HepG2 (cell line): ENCODE results near the gene XPO5. TPM values are rescaled to one million over a fixed set of nuclear protein-coding genes. Genes with fewer than 3 reads are reported as not detected.
A peak's percentile ranks its signal among the peaks of the same experiment; 100 is the strongest.

Experiments
- ARID2 ChIP-seq: sonication (generic); formaldehyde crosslinking; IDR thresholded peaks from 2 replicates; pipeline ENCODE4 v1.8.1; 2022; ENCODE audit warnings: mild to moderate bottlenecking, missing genetic modification reagents, borderline replicate concordance
- BCL3 ChIP-seq: sonication (generic); formaldehyde crosslinking; IDR thresholded peaks from 2 replicates; pipeline ENCODE4 v1.5.1; 2020; ENCODE audit warnings: mild to moderate bottlenecking, missing genetic modification reagents, moderate library complexity
- BRCA1 ChIP-seq: sonication (generic); formaldehyde crosslinking; IDR thresholded peaks from 2 replicates; pipeline ENCODE4 v1.4.0; 2020; ENCODE audit warnings: missing genetic modification reagents
- BRD4 ChIP-seq: sonication (generic); formaldehyde crosslinking; IDR thresholded peaks from 2 replicates; pipeline ENCODE4 v1.4.0; 2020; ENCODE audit warnings: missing genetic modification reagents
- CENPBD1 ChIP-seq: sonication (generic); formaldehyde crosslinking; IDR thresholded peaks from 2 replicates; pipeline ENCODE4 v1.8.0; 2022; ENCODE audit warnings: missing genetic modification reagents, low read depth, mild to moderate bottlenecking, borderline replicate concordance
- E2F1 ChIP-seq: sonication (generic); formaldehyde crosslinking; IDR thresholded peaks from 2 replicates; pipeline ENCODE4 v1.5.0; 2020; ENCODE audit warnings: missing genetic modification reagents
- EEA1 ChIP-seq: sonication (generic); formaldehyde crosslinking; IDR thresholded peaks from 2 replicates; pipeline ENCODE4 v1.5.1; 2020; ENCODE audit warnings: mild to moderate bottlenecking, missing genetic modification reagents, borderline replicate concordance
- ELF1 ChIP-seq: sonication (generic); formaldehyde crosslinking; IDR thresholded peaks from 2 replicates; pipeline ENCODE4 v1.4.0; 2020; ENCODE audit warnings: missing genetic modification reagents
- EZH2 ChIP-seq: conservative IDR thresholded peaks from 2 replicates; pipeline ENCODE4 v1.6.1; 2012; ENCODE audit warnings: mild to moderate bottlenecking, low read depth, low read length, moderate library complexity
- FOXM1 ChIP-seq: sonication (generic); formaldehyde crosslinking; IDR thresholded peaks from 2 replicates; pipeline ENCODE4 v1.5.0; 2020; ENCODE audit warnings: missing genetic modification reagents
- HNRNPL ChIP-seq: fragments of 200-400 bp; formaldehyde crosslinking; IDR thresholded peaks from 2 replicates; pipeline ENCODE4 v1.6.1; 2017; ENCODE audit warnings: mild to moderate bottlenecking, low read depth, low read length
- IKZF1 ChIP-seq: fragments of 450-650 bp; IDR thresholded peaks from 2 replicates; pipeline ENCODE4 v1.7.1; 2016
- KAT8 ChIP-seq: IDR thresholded peaks from 2 replicates; pipeline ENCODE4 v1.6.1; 2016; ENCODE audit warnings: missing genetic modification reagents, missing compliant biosample characterization
- KLF16 ChIP-seq, 2 experiments: sonication (generic) in 1 of 2; formaldehyde crosslinking in 1 of 2; IDR thresholded peaks; 2 replicates each; pipeline versions ENCODE4 v1.6.1 to v1.8.0; 2016 to 2023; ENCODE audit warnings: missing genetic modification reagents in 2 of 2, missing compliant biosample characterization in 1 of 2
- MEF2D ChIP-seq: sonication (generic); formaldehyde crosslinking; IDR thresholded peaks from 2 replicates; pipeline ENCODE4 v1.5.1; 2020; ENCODE audit warnings: mild to moderate bottlenecking, missing genetic modification reagents
- MYNN ChIP-seq: sonication (generic); formaldehyde crosslinking; IDR thresholded peaks from 2 replicates; pipeline ENCODE4 v1.4.0; 2020; ENCODE audit warnings: mild to moderate bottlenecking, low read depth, missing genetic modification reagents
- PTBP1 ChIP-seq: fragments of 200-400 bp; formaldehyde crosslinking; IDR thresholded peaks from 2 replicates; pipeline ENCODE4 v1.6.1; 2018; ENCODE audit warnings: low read length, low read depth; ENCODE audit not compliant: poor library complexity, severe bottlenecking
- RAD51 ChIP-seq: fragments of 450-650 bp; IDR thresholded peaks from 2 replicates; pipeline ENCODE4 v1.6.1; 2016; ENCODE audit warnings: borderline replicate concordance
- RFX3 ChIP-seq: IDR thresholded peaks from 2 replicates; pipeline ENCODE4 v1.6.1; 2016; ENCODE audit warnings: missing biosample characterization, missing genetic modification reagents
- SMAD1 ChIP-seq: sonication (generic); formaldehyde crosslinking; IDR thresholded peaks from 2 replicates; pipeline ENCODE4 v1.4.0; 2020; ENCODE audit warnings: missing genetic modification reagents, low read depth, mild to moderate bottlenecking, borderline replicate concordance
- TEAD3 ChIP-seq: optimal IDR thresholded peaks from 2 replicates; pipeline ENCODE3; 2016; ENCODE audit warnings: borderline replicate concordance
- ZFP36L2 ChIP-seq: sonication (generic); formaldehyde crosslinking; IDR thresholded peaks from 2 replicates; pipeline ENCODE4 v1.4.0; 2020; ENCODE audit warnings: missing genetic modification reagents
- ZMAT5 ChIP-seq: sonication (generic); formaldehyde crosslinking; IDR thresholded peaks from 2 replicates; pipeline ENCODE4 v1.5.0; 2020; ENCODE audit warnings: mild to moderate bottlenecking, low read depth, missing genetic modification reagents, borderline replicate concordance
- ZNF274 ChIP-seq: sonication (generic); formaldehyde crosslinking; IDR thresholded peaks from 2 replicates; pipeline ENCODE4 v1.5.1; 2020; ENCODE audit warnings: mild to moderate bottlenecking, missing genetic modification reagents
- ZNF331 ChIP-seq: sonication (generic); formaldehyde crosslinking; IDR thresholded peaks from 2 replicates; pipeline ENCODE4 v1.4.0; 2020; ENCODE audit warnings: missing genetic modification reagents
- ZNF550 ChIP-seq: sonication (generic); formaldehyde crosslinking; IDR thresholded peaks from 2 replicates; pipeline ENCODE4 v1.4.0; 2020; ENCODE audit warnings: mild to moderate bottlenecking, missing genetic modification reagents, borderline replicate concordance
- ZNF562 ChIP-seq: sonication (generic); formaldehyde crosslinking; IDR thresholded peaks from 2 replicates; pipeline ENCODE4 v1.8.0; 2022; ENCODE audit warnings: missing genetic modification reagents, borderline replicate concordance
- ZNF841 ChIP-seq: sonication (generic); formaldehyde crosslinking; IDR thresholded peaks from 2 replicates; pipeline ENCODE4 v1.8.1; 2023; ENCODE audit warnings: missing genetic modification reagents, borderline replicate concordance
- ZNF879 ChIP-seq: sonication (generic); formaldehyde crosslinking; IDR thresholded peaks from 2 replicates; pipeline ENCODE4 v1.8.1; 2023; ENCODE audit warnings: missing genetic modification reagents
- ZNF891 ChIP-seq: sonication (generic); formaldehyde crosslinking; IDR thresholded peaks from 2 replicates; pipeline ENCODE4 v1.5.0; 2020; ENCODE audit warnings: mild to moderate bottlenecking, missing genetic modification reagents
- polyA plus RNA-seq, 8 experiments: library from polyadenylated mRNA; depleted of rRNA in 3 of 8; stranded (reverse) in 7 of 8; unstranded in 1 of 8; fragments of >200 nt; fragmentation: Illumina TruSeq in 4 of 8; extraction: Trizol in 4 of 8; gene quantifications; 2 replicates each; pipeline versions ENCODE4 v1.2.1 to v1.2.3, GENCODE V29; 2011 to 2016; ENCODE audit warnings: low read depth in 4 of 8, missing spikeins in 1 of 8, mixed read lengths in 1 of 8; ENCODE audit not compliant: insufficient read depth in 1 of 8
- total RNA-seq, 5 experiments: library from RNA; depleted of rRNA; stranded (reverse); fragments of >200 nt; fragmentation: Illumina TruSeq; extraction: Trizol; gene quantifications; 2 replicates each; pipeline ENCODE4 v1.2.3, GENCODE V29; 2016; ENCODE audit warnings: low read depth in 1 of 5

The XPO5 gene
- total and polyA plus RNA-seq, 2 of the 13 experiments (the other 11 are each of a cell fraction or from before 2014, with no cell fraction given) = 52.2 to 68.0 TPM

- no peak for TF ChIP-seq ZNF879
- no peak; the same call in 1 of the 2 replicates for TF ChIP-seq ZNF274 (CRISPR knock-in tag)
- TF ChIP-seq RAD51 = no peak
- TF ChIP-seq ZNF331 (CRISPR knock-in tag) = 0 out of 2 replicates have a peak, but pooled peaks have one; percentile 28
- TF ChIP-seq CENPBD1 = no peak
- no peak for TF ChIP-seq ZNF891 (CRISPR knock-in tag)
- no peak for TF ChIP-seq EZH2
- no peak for TF ChIP-seq BCL3
- no peak for TF ChIP-seq EEA1 (CRISPR knock-in tag)
- no peak; the same call in 1 of the 2 replicates for TF ChIP-seq E2F1 (CRISPR knock-in tag)
- no peak for TF ChIP-seq ZNF562 (CRISPR knock-in tag)
- TF ChIP-seq ZMAT5 = no peak
- no peak; the same call in 1 of the 2 replicates for TF ChIP-seq ELF1 (CRISPR knock-in tag)
- TF ChIP-seq IKZF1 = no peak
- TF ChIP-seq MEF2D (CRISPR knock-in tag) = peak; percentile 45; the same call in 1 of the 2 replicates
- TF ChIP-seq FOXM1 (CRISPR knock-in tag) = no peak
- TF ChIP-seq BRCA1 = no peak
- TF ChIP-seq KLF16 (CRISPR knock-in tag; IDR thresholded peaks at IDR 0.05) = peak in 1 of 2 experiments; percentile 75; a peak in 1 of 4 replicates
- TF ChIP-seq BRD4 (CRISPR knock-in tag) = peak; percentile 59; the same call in 1 of the 2 replicates
- TF ChIP-seq SMAD1 (CRISPR knock-in tag) = 0 out of 2 replicates have a peak, but pooled peaks have one; percentile 30
- TF ChIP-seq HNRNPL = 0 out of 2 replicates have a peak, but pooled peaks have one; percentile 48
- peak; percentile 53; the same call in 1 of the 2 replicates for TF ChIP-seq KAT8 (CRISPR knock-in tag)
- TF ChIP-seq ARID2 (CRISPR knock-in tag) = no peak
- TF ChIP-seq ZFP36L2 (CRISPR knock-in tag) = no peak
- TF ChIP-seq ZNF550 = no peak
- TF ChIP-seq RFX3 (CRISPR knock-in tag) = no peak
- TF ChIP-seq ZNF841 = no peak
- TF ChIP-seq TEAD3 (CRISPR knock-in tag) = no peak
- no peak for TF ChIP-seq MYNN (CRISPR knock-in tag)
- no peak for TF ChIP-seq PTBP1
Observed at GRCh38 chr6:43496370-43497128, 79.3 kb downstream of the XPO5 start (continued).
